ENCODE measurements around the gene CNNM2.

DNA sequence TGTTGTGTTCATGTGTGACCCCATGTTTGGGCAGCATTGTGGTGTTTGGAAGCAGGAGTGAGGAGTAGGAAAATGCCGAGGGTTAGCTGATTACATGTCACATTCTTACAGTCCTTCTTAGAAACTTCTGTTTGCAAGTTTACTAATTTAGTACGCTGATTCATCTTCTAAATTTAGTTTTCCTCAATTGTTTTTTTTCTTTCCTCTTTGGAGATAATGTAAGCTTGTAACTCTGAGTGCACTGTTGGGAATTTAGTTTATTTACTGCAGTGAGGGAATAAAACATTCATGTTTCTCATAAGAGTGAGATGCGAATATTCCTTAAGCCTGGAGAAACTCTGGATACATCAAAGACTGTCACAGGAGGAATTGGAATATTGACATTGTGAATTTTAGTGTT is 139.9 kb downstream of the CNNM2 start:
- TF ChIP-seq, protein P1, sequence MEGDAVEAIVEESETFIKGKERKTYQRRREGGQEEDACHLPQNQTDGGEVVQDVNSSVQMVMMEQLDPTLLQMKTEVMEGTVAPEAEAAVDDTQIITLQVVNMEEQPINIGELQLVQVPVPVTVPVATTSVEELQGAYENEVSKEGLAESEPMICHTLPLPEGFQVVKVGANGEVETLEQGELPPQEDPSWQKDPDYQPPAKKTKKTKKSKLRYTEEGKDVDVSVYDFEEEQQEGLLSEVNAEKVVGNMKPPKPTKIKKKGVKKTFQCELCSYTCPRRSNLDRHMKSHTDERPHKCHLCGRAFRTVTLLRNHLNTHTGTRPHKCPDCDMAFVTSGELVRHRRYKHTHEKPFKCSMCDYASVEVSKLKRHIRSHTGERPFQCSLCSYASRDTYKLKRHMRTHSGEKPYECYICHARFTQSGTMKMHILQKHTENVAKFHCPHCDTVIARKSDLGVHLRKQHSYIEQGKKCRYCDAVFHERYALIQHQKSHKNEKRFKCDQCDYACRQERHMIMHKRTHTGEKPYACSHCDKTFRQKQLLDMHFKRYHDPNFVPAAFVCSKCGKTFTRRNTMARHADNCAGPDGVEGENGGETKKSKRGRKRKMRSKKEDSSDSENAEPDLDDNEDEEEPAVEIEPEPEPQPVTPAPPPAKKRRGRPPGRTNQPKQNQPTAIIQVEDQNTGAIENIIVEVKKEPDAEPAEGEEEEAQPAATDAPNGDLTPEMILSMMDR (IDR thresholded peaks at IDR 0.05) = no peak
- TF ChIP-seq POLR2A (IDR thresholded peaks at IDR 0.05) (no peak), EP300 (IDR thresholded peaks at IDR 0.05) (no peak)
